ENCODE results near the gene UNC13B.

Gene UNC13B

GRCh38 chr9:35271637-35272036 is 109.8 kb downstream of the UNC13B start:
- FAIRE-seq, result no peak
- DNase-seq (ENCODE audit: insufficient read length, low spot score), result no peak

GRCh38 chr9:35272989-35273388 is 111.2 kb downstream of the UNC13B start:
- FAIRE-seq (no peak), DNase-seq (ENCODE audit: insufficient read length, low spot score) (no peak)

GRCh38 chr9:35273591-35273990 is 111.8 kb downstream of the UNC13B start:
- FAIRE-seq, result no peak
- DNase-seq (ENCODE audit: insufficient read length, low spot score), result no peak

- FAIRE-seq (no peak), DNase-seq (ENCODE audit: insufficient read length, low spot score) (no peak)
Observed at GRCh38 chr9:35274993-35275392, 113.2 kb downstream of the UNC13B start.

- DNase-seq (ENCODE audit: insufficient read length, low spot score), result no peak
- FAIRE-seq, result no peak
Observed at GRCh38 chr9:35277171-35277520, 115.3 kb downstream of the UNC13B start.

- FAIRE-seq (no peak), DNase-seq (ENCODE audit: insufficient read length, low spot score) (no peak)
Observed at GRCh38 chr9:35277628-35278359, 116.0 kb downstream of the UNC13B start.

GRCh38 chr9:35279946-35280345 is 118.1 kb downstream of the UNC13B start:
- DNase-seq (ENCODE audit: insufficient read length, low spot score), result no peak
- no peak for FAIRE-seq

- no peak for FAIRE-seq
- no peak for DNase-seq (ENCODE audit: insufficient read length, low spot score)
Observed at GRCh38 chr9:35280399-35280798, 118.6 kb downstream of the UNC13B start.

GRCh38 chr9:35285731-35286130 is 123.9 kb downstream of the UNC13B start:
- FAIRE-seq (no peak), DNase-seq (ENCODE audit: insufficient read length, low spot score) (no peak)

- DNase-seq (ENCODE audit: insufficient read length, low spot score) (no peak), FAIRE-seq (no peak)
Observed at GRCh38 chr9:35286381-35286780, 124.6 kb downstream of the UNC13B start.

GRCh38 chr9:35287987-35288632 is 126.3 kb downstream of the UNC13B start:
- FAIRE-seq, result no peak
- no peak for DNase-seq (ENCODE audit: insufficient read length, low spot score)

GRCh38 chr9:35288778-35289177 is 127.0 kb downstream of the UNC13B start:
- DNase-seq (ENCODE audit: insufficient read length, low spot score) (no peak), FAIRE-seq (no peak)

- no peak for DNase-seq (ENCODE audit: insufficient read length, low spot score)
- no peak for FAIRE-seq
Observed at GRCh38 chr9:35293376-35293964, 131.7 kb downstream of the UNC13B start.

- FAIRE-seq, result no peak
- no peak for DNase-seq (ENCODE audit: insufficient read length, low spot score)
Observed at GRCh38 chr9:35294066-35294465, 132.3 kb downstream of the UNC13B start.

- DNase-seq (ENCODE audit: insufficient read length, low spot score) (no peak), FAIRE-seq (no peak)
Observed at GRCh38 chr9:35294556-35294955, 132.7 kb downstream of the UNC13B start.

GRCh38 chr9:35295369-35296036 is 133.7 kb downstream of the UNC13B start:
- DNase-seq (ENCODE audit: insufficient read length, low spot score), result no peak
- no peak for FAIRE-seq

- FAIRE-seq, result no peak
- DNase-seq (ENCODE audit: insufficient read length, low spot score), result no peak
Observed at GRCh38 chr9:35303567-35303966, 141.8 kb downstream of the UNC13B start.

- DNase-seq (ENCODE audit: insufficient read length, low spot score), result no peak
- no peak for FAIRE-seq
Observed at GRCh38 chr9:35306283-35306682, 144.5 kb downstream of the UNC13B start.

- no peak for DNase-seq (ENCODE audit: insufficient read length, low spot score)
- FAIRE-seq, result no peak
Observed at GRCh38 chr9:35308316-35308715, 146.5 kb downstream of the UNC13B start.

GRCh38 chr9:35311891-35312639 is 150.3 kb downstream of the UNC13B start:
- FAIRE-seq, result no peak
- DNase-seq (ENCODE audit: insufficient read length, low spot score), result no peak

- FAIRE-seq (no peak), DNase-seq (ENCODE audit: insufficient read length, low spot score) (no peak)
Observed at GRCh38 chr9:35313460-35313859, 151.7 kb downstream of the UNC13B start.
